GM12801 (cell line): Measurements from ENCODE around the gene TAC1.

Experiments
- CTCF ChIP-seq: IDR thresholded peaks from one replicate; pipeline ENCODE4 v1.5.1; 2011; ENCODE audit warnings: control low read depth; ENCODE audit not compliant: insufficient read length; ENCODE audit errors: extremely low read depth

TAC1 gene

GRCh38 chr7:97731736-97732564 lies at the start of gene TAC1:
TSS of gene TAC1 (plus strand) at chr7:97732086. CDS start at chr7:97732613, 527 bp downstream.
- no peak for TF ChIP-seq CTCF

GRCh38 chr7:97685952-97686351 lies 45.9 kb upstream of the TAC1 start:
- TF ChIP-seq CTCF, result no peak

GRCh38 chr7:97693586-97693985 lies 38.3 kb upstream of the TAC1 start:
- TF ChIP-seq CTCF, result no peak

- TF ChIP-seq CTCF, result no peak
Observed at GRCh38 chr7:97694355-97694754, 37.5 kb upstream of the TAC1 start.

GRCh38 chr7:97697396-97697795 lies 34.5 kb upstream of the TAC1 start:
- TF ChIP-seq CTCF, result no peak

GRCh38 chr7:97722386-97722785 lies 9.5 kb upstream of the TAC1 start:
- TF ChIP-seq CTCF, result no peak

- TF ChIP-seq CTCF, result no peak
Observed at GRCh38 chr7:97732565-97733275, 834 bp downstream of the TAC1 start.
